Measurements from ENCODE around the gene NDST3. TPM values are rescaled to one million over a fixed set of nuclear protein-coding genes. Genes with fewer than 3 reads are reported as not detected.
"Not testable (repeated sequence)": the region's sequence is repeated elsewhere in the genome, so short reads cannot be mapped to it uniquely, and the experiment has no call there.

Gene NDST3
- total RNA-seq, 1 experiment from 2014 or later: 0.57 TPM

GRCh38 chr4:118270492-118270891 is 236.2 kb downstream of the NDST3 start:
- no peak for DNase-seq (ENCODE audit: low read depth)

GRCh38 chr4:118271788-118272187 is 237.5 kb downstream of the NDST3 start:
- no peak for DNase-seq (ENCODE audit: low read depth)

- no peak for DNase-seq (ENCODE audit: low read depth)
Observed at GRCh38 chr4:118273642-118274041, 239.4 kb downstream of the NDST3 start.

GRCh38 chr4:118276580-118276979 is 242.3 kb downstream of the NDST3 start:
- no peak for DNase-seq (ENCODE audit: low read depth)

- no peak for DNase-seq (ENCODE audit: low read depth)
Observed at GRCh38 chr4:118277243-118277642, 243.0 kb downstream of the NDST3 start.

- peak; percentile 94 for DNase-seq (ENCODE audit: low read depth)
Observed at GRCh38 chr4:118278473-118279274, 244.4 kb downstream of the NDST3 start.

- DNase-seq (ENCODE audit: low read depth): no peak
Observed at GRCh38 chr4:118279328-118279727, 245.0 kb downstream of the NDST3 start.

- DNase-seq (ENCODE audit: low read depth): no peak
Observed at GRCh38 chr4:118279920-118280432, 245.7 kb downstream of the NDST3 start.

- peak; percentile 48 for DNase-seq (ENCODE audit: low read depth)
Observed at GRCh38 chr4:118280501-118281218, 246.4 kb downstream of the NDST3 start.

- DNase-seq (ENCODE audit: low read depth): peak; percentile 45
Observed at GRCh38 chr4:118281611-118282442, 247.5 kb downstream of the NDST3 start.

GRCh38 chr4:118282692-118283091 is 248.4 kb downstream of the NDST3 start:
- peak; percentile 45 for DNase-seq (ENCODE audit: low read depth)

- no peak for DNase-seq (ENCODE audit: low read depth)
Observed at GRCh38 chr4:118284169-118284568, 249.9 kb downstream of the NDST3 start.

GRCh38 chr4:118285931-118286330 is 251.6 kb downstream of the NDST3 start:
- DNase-seq (ENCODE audit: low read depth): no peak

- DNase-seq (ENCODE audit: low read depth): no peak
Observed at GRCh38 chr4:118286685-118287084, 252.4 kb downstream of the NDST3 start.

- no peak for DNase-seq (ENCODE audit: low read depth)
Observed at GRCh38 chr4:118287711-118288451, 253.6 kb downstream of the NDST3 start.

GRCh38 chr4:118289794-118290193 is 255.5 kb downstream of the NDST3 start:
- DNase-seq (ENCODE audit: low read depth): no peak

GRCh38 chr4:118290951-118291350 is 256.7 kb downstream of the NDST3 start:
- DNase-seq (ENCODE audit: low read depth): no peak

GRCh38 chr4:118296729-118297128 is 262.4 kb downstream of the NDST3 start:
- no peak for DNase-seq (ENCODE audit: low read depth)

GRCh38 chr4:118299619-118300018 is 265.3 kb downstream of the NDST3 start:
- not testable (repeated sequence) for DNase-seq (ENCODE audit: low read depth)

GRCh38 chr4:118307643-118308042 is 273.4 kb downstream of the NDST3 start:
- no peak for DNase-seq (ENCODE audit: low read depth)

Data from Daoy (cell line).